ENCODE measurements around the gene LRBA.
"Not testable (repeated sequence)": the region's sequence is repeated elsewhere in the genome, so short reads cannot be mapped to it uniquely, and the experiment has no call there.

The LRBA gene

DNA sequence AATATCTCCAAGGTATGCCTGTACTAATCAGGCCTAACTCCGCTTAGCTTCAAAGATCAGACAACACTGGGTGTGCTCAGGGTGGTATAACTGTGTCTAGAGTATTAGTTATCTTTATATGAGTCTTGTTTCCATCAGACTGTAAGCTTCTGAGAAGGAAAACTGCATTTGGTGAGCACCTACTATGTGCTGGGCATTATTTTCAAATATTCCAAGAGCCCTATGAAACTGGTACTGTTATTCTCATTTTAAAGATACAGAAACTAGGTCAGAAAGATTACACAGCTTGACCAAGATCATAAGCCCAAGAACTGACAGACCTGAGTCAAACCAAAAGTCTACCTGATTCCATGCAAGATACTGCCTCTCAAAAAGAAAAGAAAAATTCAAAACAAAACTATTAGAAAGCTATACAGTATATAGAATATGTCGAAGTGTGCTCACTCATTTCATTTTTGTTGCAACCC is 44.4 kb downstream of the LRBA start:
- DNase-seq (ENCODE audit: low read depth) = no peak
- H3K4me3 ChIP-seq (ENCODE audit: low read depth, low read length) = no peak overlapping the region
- TF ChIP-seq, protein P1, sequence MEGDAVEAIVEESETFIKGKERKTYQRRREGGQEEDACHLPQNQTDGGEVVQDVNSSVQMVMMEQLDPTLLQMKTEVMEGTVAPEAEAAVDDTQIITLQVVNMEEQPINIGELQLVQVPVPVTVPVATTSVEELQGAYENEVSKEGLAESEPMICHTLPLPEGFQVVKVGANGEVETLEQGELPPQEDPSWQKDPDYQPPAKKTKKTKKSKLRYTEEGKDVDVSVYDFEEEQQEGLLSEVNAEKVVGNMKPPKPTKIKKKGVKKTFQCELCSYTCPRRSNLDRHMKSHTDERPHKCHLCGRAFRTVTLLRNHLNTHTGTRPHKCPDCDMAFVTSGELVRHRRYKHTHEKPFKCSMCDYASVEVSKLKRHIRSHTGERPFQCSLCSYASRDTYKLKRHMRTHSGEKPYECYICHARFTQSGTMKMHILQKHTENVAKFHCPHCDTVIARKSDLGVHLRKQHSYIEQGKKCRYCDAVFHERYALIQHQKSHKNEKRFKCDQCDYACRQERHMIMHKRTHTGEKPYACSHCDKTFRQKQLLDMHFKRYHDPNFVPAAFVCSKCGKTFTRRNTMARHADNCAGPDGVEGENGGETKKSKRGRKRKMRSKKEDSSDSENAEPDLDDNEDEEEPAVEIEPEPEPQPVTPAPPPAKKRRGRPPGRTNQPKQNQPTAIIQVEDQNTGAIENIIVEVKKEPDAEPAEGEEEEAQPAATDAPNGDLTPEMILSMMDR (IDR thresholded peaks at IDR 0.05; ENCODE audit: control insufficient read depth, extremely low read depth, insufficient read depth) = no peak

DNA sequence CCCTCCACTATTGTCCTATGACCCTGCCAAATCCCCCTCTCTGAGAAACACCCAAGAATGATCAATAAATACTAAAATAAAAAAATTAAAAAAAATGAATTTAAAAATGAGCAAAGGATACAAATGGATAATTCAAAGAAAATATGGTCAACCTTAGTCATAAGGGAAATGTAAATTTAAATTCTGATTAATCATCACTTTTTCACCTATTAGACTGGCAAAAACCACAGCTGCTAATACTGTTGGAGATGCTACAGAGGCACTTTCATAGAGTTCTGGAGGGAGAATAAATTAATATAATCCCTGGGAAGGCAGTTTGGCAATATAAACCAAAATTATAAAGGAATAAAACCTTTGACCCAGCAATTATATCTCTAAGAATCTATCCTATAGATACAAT is 50.3 kb downstream of the LRBA start:
- H3K4me3 ChIP-seq (ENCODE audit: low read depth, low read length) = no peak overlapping the region
- TF ChIP-seq, protein P1 (IDR thresholded peaks at IDR 0.05; ENCODE audit: control insufficient read depth, extremely low read depth, insufficient read depth) = no peak
- no peak for DNase-seq (ENCODE audit: low read depth)

DNA sequence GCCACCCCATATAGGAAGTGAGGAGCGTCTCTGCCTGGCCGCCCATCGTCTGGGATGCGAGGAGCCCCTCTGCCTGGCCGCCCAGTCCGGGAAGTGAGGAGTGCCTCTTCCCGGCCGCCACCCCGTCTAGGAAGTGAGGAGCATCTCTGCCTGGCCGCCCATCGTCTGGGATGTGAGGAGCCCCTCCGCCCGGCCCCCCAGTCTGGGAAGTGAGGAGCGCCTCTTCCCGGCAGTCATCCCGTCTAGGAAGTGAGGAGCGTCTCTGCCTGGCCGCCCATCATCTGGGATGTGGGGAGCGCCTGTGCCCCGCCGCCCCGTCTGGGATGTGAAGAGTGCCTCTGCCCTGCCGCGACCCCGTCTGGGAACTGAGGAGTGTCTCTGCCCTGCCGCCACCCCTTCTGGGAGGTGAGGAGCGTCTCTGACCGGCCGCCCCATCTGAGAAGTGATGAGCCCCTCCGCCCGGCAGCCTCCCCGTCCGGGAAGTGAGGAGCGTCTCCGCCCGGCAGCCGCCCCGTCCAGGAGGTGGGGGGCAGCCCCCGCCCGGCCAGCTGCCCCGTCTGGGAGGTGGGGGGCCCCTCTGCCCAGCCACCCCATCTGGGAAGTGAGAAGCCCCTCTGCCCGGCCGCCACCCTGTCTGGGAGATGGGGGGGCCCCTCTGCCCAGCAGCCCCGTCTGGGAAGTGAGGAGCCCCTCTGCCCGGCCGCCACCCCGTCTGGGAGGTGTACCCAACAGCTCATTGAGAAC is 51.3 kb downstream of the LRBA start:
- DNase-seq (ENCODE audit: low read depth); H3K4me3 ChIP-seq (ENCODE audit: low read depth, low read length): not testable (repeated sequence)

DNA sequence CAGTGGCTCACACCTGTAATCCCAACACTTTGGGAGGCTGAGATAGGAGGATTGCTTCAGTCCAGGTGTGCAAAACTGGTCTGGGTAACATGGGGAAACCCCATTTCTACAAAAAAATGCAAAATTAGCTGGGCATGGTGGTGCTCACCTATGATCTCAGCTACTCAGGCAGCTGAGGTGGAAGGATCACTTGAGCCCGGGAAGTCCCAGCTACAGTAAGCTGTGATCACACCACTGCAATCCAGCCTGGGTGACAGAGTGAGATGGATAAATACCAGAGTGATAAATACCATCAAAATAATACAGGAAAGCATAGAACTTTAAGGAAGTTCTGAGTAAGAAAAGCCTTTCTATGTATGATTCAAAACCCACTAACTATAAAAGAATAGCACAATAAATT is 52.8 kb downstream of the LRBA start:
- H3K4me3 ChIP-seq (ENCODE audit: low read depth, low read length) = no peak overlapping the region
- DNase-seq (ENCODE audit: low read depth) = no peak
- TF ChIP-seq, protein P1 (IDR thresholded peaks at IDR 0.05; ENCODE audit: control insufficient read depth, extremely low read depth, insufficient read depth) = no peak

DNA sequence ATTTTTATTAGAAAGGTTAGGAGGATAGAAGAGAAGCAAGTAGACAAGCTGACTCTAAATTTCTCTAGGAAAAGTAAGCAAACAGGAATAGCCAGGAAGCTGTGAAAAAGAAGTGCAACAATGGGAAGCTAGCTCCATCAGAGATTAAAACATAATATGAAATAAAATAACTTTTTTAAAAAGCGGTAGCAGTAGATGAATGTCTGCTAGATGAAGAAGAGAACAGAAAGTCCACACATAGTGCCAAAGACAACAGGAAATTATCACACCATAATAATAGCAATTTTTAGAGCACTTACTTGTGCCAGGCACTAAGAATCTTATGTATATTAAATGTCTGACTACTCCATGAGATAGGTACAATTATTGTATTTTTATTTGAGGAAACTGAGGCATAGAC is 53.5 kb downstream of the LRBA start:
- TF ChIP-seq, protein P1 (IDR thresholded peaks at IDR 0.05; ENCODE audit: control insufficient read depth, extremely low read depth, insufficient read depth) = no peak
- H3K4me3 ChIP-seq (ENCODE audit: low read depth, low read length) = no peak overlapping the region
- no peak for DNase-seq (ENCODE audit: low read depth)

DNA sequence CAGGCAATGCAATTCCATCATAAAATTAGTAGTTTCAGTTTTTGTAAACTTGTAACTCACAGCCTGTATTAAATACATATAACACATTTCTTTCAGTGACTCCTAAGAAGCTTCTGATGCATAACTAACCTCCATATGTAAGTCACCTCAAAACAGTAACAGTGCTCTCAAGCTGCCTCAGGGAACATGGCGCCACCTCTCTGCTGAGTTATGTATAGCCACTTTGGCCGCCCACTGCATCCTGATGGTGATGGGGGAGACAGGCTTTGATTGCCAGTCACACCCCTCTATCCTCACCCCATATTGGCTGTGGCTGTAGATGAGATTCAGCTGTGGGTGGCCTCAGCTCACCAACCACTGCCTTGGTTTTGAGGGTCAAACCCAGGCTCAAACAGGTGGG is 54.3 kb downstream of the LRBA start:
- no peak overlapping the region for H3K4me3 ChIP-seq (ENCODE audit: low read depth, low read length)
- TF ChIP-seq, protein P1 (IDR thresholded peaks at IDR 0.05; ENCODE audit: control insufficient read depth, extremely low read depth, insufficient read depth) = peak; percentile 55
- DNase-seq (ENCODE audit: low read depth) = no peak

DNA sequence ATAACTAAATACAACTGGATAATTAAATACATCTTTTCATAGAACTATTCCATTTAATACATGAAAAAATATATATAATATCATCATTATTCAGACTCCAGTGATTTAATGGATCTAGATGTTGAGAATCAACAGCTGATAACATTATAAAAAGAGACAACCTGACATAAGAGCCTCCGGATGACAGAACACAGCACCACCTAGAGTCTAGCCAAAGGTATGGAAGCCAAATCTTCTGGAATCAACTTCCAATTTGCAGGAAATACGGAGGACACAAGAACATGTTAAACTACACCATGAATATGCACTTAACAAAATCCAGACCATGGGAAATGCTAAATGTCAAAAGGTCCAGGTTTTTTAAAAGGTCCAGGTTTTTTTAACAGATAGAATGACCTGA is 55.0 kb downstream of the LRBA start:
- no peak for DNase-seq (ENCODE audit: low read depth)
- H3K4me3 ChIP-seq (ENCODE audit: low read depth, low read length) = no peak overlapping the region
- TF ChIP-seq, protein P1 (IDR thresholded peaks at IDR 0.05; ENCODE audit: control insufficient read depth, extremely low read depth, insufficient read depth) = peak; percentile 44

DNA sequence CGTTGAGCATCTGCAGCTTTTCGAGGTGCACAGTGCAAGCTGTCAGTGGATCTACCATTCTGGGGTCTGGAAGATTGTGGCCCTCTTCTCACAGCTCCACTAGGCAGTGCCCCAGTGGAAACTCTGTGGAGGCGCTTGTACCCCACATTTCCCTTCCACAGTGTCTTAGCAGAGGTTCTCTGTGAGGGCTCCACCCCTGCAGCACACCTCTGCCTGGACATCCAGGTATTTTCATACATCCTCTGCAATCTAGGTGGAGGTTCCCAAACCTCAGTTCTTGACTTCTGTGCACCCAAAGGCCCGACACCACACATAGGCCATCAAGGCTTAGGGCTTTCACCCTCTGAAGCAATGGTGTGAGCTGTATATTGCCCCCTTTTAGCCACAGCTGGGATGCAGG is 57.1 kb downstream of the LRBA start:
- H3K4me3 ChIP-seq (ENCODE audit: low read depth, low read length); DNase-seq (ENCODE audit: low read depth): not testable (repeated sequence)

DNA sequence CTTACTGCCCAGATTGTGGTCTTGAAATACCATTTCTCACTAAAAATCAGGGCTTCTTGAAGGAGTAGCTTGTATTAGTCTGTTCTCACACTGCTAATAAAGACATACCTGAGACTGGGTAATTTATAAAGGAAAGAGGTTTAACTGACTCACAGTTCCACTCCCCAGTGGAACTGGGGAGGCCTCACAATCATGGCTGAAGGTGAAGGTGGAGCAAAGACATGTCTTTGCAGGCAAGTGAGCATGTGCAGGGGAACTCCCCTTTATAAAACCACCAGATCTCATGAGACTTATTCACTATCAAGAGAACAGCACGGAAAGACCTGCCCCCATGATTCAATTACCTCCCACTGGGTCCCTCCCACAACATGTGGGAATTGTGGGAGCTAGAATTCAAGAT is 58.0 kb downstream of the LRBA start:
- not testable (repeated sequence) for H3K4me3 ChIP-seq (ENCODE audit: low read depth, low read length); DNase-seq (ENCODE audit: low read depth)

DNA sequence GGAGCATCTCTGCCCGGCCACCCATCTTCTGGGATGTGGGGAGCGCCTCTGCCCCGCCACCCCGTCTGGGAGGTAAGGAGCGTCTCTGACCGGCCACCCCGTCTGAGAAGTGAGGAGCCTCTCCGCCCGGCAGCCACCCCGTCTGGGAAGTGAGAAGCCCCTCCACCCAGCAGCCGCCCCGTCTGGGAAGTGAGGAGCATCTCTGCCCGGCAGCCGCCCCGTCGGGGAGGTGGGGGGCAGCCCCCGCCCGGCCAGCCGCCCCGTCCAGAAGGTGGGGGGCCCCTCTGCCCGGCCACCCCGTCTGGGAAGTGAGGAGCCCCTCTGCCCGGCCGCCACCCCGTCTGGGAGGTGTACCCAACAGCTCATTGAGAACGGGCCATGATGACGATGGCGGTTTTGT is 61.2 kb downstream of the LRBA start:
- DNase-seq (ENCODE audit: low read depth); H3K4me3 ChIP-seq (ENCODE audit: low read depth, low read length): not testable (repeated sequence)
